Stimulated activated CD8-positive, alpha-beta memory T cell treated with anti-CD3 and anti-CD28 coated beads, Interleukin-15, amount 100 ng/mL, for 24 hours (primary cell): ENCODE measurements around the gene ADARB2.
"Not testable (repeated sequence)": the region's sequence is repeated elsewhere in the genome, so short reads cannot be mapped to it uniquely, and the experiment has no call there.

Source experiments
- DNase-seq: peaks from one replicate; pipeline ENCODE4 v3.0.0-alpha.2; 2020; ENCODE audit warnings: low read depth

The ADARB2 gene

DNA sequence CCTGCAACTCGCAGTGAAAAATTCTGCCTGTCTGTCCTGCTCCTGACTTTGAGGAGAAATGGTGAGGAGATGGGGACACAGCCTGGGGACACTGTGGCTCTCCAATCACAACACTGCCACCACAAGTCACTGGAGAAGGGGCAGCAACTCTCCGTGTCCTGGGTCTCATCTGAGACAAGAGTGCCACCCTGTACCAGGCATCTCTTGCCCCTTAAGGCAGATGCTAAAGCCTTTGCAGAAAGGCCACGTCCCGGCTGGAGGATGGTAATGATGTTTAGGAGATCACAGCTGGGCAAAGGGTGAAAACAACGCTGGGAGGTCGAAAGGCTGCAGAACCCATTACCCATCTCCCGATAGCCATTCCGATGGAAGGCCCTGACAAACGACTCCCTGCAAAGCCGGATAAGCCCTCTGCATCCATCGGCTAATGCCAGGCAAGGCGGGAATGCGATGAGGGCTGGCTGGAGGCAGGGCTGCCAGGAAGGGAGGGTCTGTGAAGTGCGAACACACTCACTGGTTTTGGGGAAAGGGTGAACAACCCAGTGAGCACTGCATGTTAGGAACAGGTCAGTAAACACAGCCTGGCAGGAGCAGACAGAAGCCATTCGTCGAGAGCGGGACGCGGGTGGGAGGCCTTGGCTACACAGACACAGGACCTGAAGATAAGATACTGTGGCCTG lies 190.8 kb downstream of the ADARB2 start:
- DNase-seq, result no peak

GRCh38 chr10:1545524-1545923 lies 191.8 kb downstream of the ADARB2 start:
- DNase-seq, result no peak

DNA sequence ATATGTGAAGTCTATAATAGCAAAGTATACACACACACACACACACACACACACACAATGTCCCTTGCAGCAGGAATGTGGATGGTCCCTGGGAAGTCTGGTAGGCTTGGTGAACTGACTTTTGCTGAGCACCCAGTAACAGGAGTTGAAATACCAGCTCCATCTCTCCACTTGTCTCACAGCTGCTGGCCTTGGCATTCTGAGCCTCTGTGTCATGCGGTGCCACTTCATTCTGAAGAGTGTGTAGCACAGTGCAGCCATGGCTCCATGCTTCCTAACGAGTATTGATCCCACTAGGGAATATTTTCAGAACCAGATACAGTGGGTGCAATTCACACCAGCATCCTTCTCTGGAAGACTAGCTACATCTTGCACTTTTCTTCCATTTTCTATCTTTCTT lies 192.4 kb downstream of the ADARB2 start:
- no peak for DNase-seq

GRCh38 chr10:1544209-1544673 lies 193.1 kb downstream of the ADARB2 start:
- no peak for DNase-seq

DNA sequence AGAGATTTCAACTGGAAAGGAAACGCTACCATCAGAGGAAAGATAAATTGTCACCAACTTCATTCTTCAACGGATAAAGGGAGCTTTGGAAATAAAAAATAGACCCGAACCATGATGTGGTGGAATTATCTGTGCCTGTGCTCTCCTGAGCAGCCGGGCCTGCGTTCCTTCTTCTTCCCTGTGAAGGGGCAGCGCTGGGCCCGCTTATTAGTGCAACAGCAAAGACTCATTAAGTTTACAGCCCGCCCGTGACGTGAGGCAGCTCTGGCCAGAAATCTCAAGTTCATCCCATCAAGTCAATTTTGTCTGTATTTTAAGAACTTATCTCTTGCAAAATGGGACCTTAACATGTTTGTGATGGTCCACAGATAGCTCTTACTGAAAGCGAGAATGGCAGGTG lies 193.7 kb downstream of the ADARB2 start:
- no peak for DNase-seq

DNA sequence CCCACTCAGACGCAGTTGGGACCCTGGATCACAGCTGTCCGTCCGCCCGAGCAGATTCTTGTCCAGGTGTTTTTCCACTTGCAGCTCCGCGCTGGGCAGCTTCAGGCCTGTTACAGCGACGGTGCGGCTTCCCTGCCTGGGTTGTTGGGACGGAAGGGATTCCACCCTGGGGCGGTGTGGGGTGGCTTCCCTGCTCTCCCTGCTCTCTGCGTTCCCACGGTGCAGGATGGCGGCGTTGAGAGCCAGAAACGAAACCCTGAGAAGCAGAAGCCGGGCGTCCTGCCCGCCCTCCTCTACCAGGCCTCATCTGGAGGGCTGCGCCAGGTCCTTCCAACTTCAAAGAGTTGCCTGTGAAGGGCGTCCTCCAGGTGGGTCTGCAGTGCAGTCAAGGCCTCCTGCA lies 194.4 kb downstream of the ADARB2 start:
- DNase-seq, result no peak

DNA sequence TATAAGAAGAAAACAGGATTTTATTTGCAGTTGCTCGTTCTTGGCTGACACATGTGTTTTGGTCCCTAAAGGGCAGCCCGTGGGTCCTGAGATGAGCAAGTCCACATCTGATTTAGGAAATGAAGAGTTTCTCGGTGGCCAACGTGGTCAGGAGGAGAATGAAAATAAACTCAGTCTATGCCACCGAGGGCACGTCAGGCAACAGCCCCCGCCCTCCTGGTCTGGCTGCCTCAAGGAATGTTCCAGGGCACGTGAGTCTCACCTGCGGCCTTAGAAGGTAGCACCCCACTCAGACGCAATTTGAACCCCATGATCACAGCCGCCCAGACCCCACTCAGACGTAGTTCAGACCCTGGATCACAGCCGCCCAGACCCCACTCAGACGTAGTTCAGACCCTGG lies 197.2 kb downstream of the ADARB2 start:
- DNase-seq, result no peak

DNA sequence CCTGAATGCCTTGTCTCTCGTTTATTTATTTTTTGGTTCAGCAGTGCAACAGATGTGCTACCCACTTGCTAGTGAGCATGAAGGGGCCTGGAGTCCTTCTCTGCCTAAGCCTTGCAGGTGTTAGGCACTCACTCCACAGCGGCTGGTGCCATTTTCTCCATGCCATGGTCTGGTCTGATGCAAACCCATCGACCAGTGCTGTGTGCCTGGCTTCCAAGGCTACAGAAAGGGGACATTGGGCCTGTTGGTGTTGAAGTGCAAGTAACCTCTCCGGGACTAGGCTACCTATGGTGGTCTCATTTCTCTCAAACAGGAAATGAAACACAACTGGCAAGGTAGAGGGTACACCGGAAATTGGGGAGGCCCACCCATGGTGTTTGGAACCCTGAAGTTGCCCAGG lies 198.1 kb downstream of the ADARB2 start:
- no peak for DNase-seq

DNA sequence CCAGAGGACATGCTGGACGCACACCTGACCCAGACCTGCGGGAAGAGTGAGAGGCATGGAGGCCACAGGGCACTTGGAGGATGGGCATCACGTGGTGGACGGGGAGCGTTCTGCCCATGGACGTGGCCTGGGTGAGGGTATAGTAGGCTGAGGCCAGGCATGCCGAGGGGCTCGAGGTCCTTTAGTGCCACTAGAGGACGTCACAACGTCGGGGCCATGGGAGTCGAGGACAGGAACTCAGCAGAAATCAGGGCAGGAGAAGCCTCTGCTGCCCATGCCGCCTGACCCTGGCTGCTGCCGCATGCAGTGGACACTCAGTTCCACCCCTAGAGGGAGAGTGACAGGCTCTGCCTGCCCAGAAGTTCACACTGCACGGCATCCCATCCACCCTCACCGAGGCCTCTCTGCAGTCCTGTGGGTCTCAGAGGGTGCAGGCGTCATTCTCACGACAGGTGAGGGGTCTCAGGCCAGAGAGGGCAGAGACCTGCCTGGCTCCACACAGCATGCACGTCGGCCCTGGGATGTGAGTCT lies 198.7 kb downstream of the ADARB2 start:
- no peak for DNase-seq

- DNase-seq, result no peak
These were observed 199.2 kb downstream of the ADARB2 start for GRCh38 chr10:1538121-1538520.

- DNase-seq, result not testable (repeated sequence)
These were observed 199.9 kb downstream of the ADARB2 start for GRCh38 chr10:1537449-1537848.

GRCh38 chr10:1536341-1536740 lies 201.0 kb downstream of the ADARB2 start:
- DNase-seq, result no peak

GRCh38 chr10:1535301-1535965 lies 201.9 kb downstream of the ADARB2 start:
- no peak for DNase-seq

DNA sequence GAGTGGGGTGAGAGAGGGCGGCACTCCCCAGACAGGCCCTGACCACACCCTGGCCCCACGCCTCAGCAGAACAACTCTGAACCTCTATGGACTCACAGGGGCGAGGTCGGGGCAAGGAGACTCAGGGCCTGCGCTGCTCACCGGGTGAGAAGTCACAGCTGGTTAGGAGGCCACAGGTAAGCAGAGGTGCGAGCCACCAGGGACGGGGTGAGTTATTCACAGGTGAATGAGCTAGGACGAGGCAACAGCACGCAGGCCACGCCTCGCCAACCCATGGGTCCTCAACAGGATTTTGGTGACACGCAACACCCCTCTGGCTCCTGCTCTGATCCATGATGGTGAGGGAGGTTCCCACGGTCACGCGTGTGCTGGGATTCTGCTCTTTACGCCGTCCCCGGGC lies 202.5 kb downstream of the ADARB2 start:
- no peak for DNase-seq

DNA sequence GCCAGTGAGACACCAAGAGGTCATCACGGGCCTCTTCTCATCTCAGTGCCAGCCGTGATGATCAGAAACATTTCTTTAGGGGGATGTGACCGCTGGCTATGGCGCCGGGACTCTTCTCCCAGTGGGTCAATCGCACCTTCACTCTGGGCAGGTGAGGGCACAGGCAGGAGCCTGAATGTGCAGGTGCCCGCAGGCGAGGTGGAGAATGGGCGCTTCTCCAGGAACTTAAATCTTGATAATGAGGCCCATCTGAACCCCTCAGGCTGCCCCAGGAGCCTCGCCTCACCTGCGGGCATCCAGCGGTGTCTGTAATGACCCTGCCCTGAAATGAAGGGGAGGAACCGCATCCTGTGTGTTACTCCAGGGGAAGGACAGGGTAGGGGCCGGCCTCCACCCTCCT lies 204.7 kb downstream of the ADARB2 start:
- no peak for DNase-seq

GRCh38 chr10:1531883-1532597 lies 205.3 kb downstream of the ADARB2 start:
- DNase-seq, result no peak

GRCh38 chr10:1530871-1531517 lies 206.3 kb downstream of the ADARB2 start:
- no peak for DNase-seq

DNA sequence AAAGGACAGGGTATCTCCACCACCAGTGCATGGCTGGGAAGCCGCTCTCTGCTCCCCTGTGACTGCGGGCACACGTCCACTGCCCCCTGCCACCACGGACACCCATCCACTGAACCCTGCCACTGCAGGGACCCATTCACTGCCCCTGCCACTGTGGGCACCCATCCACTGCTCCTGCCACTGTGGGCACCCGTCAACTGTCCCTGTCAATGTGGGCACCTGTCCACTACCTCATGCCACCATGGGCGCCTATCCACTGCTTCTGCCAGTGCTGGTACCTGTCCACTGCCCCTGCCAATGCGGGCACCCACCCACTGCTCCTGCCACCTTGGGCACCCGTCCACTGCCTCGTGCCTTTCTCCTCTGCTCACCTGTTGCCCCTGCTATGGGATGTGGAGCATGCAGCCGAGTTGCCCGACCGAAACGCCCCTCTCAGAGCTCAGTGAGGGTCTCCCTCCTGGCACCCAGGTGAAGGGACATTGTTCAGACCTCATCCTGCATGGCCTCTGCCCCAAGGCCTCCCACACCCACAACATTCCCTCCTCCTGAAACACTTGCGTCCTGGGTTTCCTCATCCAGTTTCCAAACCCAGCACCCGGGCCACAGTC lies 207.4 kb downstream of the ADARB2 start:
- no peak for DNase-seq

DNA sequence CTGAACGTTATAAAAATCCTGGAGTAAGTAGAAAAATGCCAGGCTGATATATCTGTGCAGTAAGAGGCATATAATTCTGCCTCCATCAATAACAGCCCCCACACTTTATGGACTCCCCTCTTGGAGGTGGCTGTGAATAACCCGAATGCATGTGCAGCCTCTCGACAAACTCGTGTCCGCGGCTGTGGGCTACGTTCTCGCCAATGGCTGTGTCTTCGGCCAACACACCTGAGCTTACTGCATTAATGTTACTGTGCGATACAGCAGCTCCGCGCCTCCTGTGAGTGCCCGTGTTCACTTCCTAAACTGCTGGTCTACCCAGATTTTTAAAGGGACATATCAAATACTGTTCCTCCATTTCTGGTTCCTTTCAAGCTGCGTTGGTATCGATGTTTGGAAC lies 209.4 kb downstream of the ADARB2 start:
- DNase-seq, result no peak

GRCh38 chr10:1526436-1527055 lies 210.8 kb downstream of the ADARB2 start:
- no peak for DNase-seq

DNA sequence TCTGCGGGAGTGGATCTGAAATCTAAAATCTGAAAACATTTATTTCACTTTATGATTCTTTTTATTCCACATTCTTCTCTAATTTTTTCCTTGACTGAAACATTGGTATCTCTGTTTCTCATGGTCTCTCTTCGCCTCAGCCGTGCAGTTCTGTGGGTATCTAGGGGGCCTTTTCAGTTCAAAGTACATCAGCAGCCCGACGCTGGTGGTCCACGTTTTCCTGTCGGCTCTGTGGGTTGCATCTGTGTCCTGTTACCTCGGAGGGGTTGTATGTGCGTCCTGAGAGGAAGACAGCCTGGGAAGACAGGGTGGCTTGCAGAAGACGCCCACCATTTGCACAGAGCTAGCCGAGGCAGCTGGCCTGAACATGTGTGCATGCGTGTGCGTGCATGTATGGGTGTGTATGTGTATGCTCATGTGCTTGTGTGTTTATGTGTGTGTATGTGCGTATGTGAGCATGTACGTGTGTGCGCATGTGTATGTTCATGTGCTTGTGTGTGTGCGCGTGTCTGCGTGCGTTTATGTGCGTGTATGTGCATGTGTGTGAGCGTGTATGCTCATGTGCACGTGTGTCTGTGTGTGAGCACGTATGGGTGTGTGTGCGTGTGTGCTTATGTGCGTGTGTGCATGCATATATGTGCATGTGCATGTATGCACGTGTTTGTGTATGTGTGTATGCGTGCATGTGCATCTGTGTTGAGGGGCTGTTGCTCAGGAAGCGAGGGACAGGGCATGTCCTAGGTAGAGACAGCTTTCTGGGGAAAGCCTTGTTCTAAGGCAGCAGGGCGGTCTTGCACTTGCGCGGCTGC lies 211.8 kb downstream of the ADARB2 start:
- no peak for DNase-seq
